Skeletal muscle tissue (tissue), 4 donors: ENCODE data around the gene FITM1. TPM values are rescaled to one million over a fixed set of nuclear protein-coding genes. Genes with fewer than 3 reads are reported as not detected.

Source experiments
- H3K27ac ChIP-seq: one replicate; pipeline ENCODE4 v1.7.0; 2013; ENCODE audit warnings: mild to moderate bottlenecking, low read depth, low read length, inconsistent platforms
- H3K27me3 ChIP-seq, 3 donors: one replicate each; pipeline ENCODE4 v1.7.0; 2013; ENCODE audit warnings: low read length in 3 of 3; ENCODE audit not compliant: control insufficient read depth in 3 of 3, insufficient read depth in 3 of 3
- H3K36me3 ChIP-seq, 3 donors: one replicate each; pipeline ENCODE4 v1.7.0; 2013; ENCODE audit warnings: low read length in 3 of 3; ENCODE audit not compliant: control insufficient read depth in 3 of 3, insufficient read depth in 3 of 3
- H3K4me1 ChIP-seq, 3 donors: one replicate each; pipeline ENCODE4 v1.7.0; 2013; ENCODE audit warnings: low read length in 3 of 3, mild to moderate bottlenecking in 3 of 3; ENCODE audit not compliant: control insufficient read depth in 3 of 3, insufficient read depth in 3 of 3
- H3K4me3 ChIP-seq, 3 donors: one replicate each; pipeline ENCODE4 v1.7.0; 2013; ENCODE audit warnings: low read length in 3 of 3
- H3K9ac ChIP-seq, 3 donors: one replicate each; pipeline ENCODE4 v1.7.0; 2013; ENCODE audit warnings: low read length in 3 of 3, mild to moderate bottlenecking in 3 of 3, moderate library complexity in 2 of 3, low read depth in 1 of 3
- H3K9me3 ChIP-seq, 3 donors: one replicate each; pipeline ENCODE4 v1.7.0; 2013; ENCODE audit warnings: low read length in 3 of 3; ENCODE audit not compliant: control insufficient read depth in 3 of 3
- total RNA-seq: library from RNA; depleted of rRNA; stranded (reverse); fragments of >200 nt; gene quantifications from one replicate; pipeline ENCODE4 v1.2.3, GENCODE V29; 2014
- donor health status: Osteomylitis.

The FITM1 gene
- total RNA-seq, 1 donor from 2014 or later, result 172 TPM

GRCh38 chr14:24116128-24116814, 14.2 kb upstream of the FITM1 start:
- H3K4me1 ChIP-seq, result peaks cover 21 to 23% (median 21%) of the 10 kb centered on the region in 3 donors
- peak overlapping the region; percentile 88 to 100 (median 94) for H3K9ac ChIP-seq
- H3K4me3 ChIP-seq, result peak overlapping the region; percentile 85 to 98 (median 98)
- H3K36me3 ChIP-seq, result peaks cover 37 to 43% (median 38%) of the 10 kb centered on the region in 3 donors
- H3K27ac ChIP-seq, result no peak overlapping the region
- H3K9me3 ChIP-seq, result no peaks in the 10 kb centered on the region
- H3K27me3 ChIP-seq, result no peaks in the 10 kb centered on the region

- H3K4me1 ChIP-seq, result peaks cover 21 to 23% (median 21%) of the 10 kb centered on the region in 3 donors
- no peak overlapping the region for H3K4me3 ChIP-seq
- peak overlapping the region in 1 of 3 donors; percentile 0 for H3K9ac ChIP-seq
- H3K9me3 ChIP-seq, result no peaks in the 10 kb centered on the region
- no peak overlapping the region for H3K27ac ChIP-seq
- H3K36me3 ChIP-seq, result peaks cover 44 to 50% (median 44%) of the 10 kb centered on the region in 3 donors
- no peaks in the 10 kb centered on the region for H3K27me3 ChIP-seq
These were observed 13.3 kb upstream of the FITM1 start for GRCh38 chr14:24117179-24117578.

- Histone ChIP-seq H3K4me3 (no peak overlapping the region), H3K9me3 (no peaks in the 10 kb centered on the region), H3K9ac (peak overlapping the region in 1 of 3 donors; percentile 3), H3K27ac (no peak overlapping the region), H3K4me1 (peaks cover 15 to 19% (median 17%) of the 10 kb centered on the region in 3 donors), H3K27me3 (no peaks in the 10 kb centered on the region), H3K36me3 (peaks cover 59 to 66% (median 62%) of the 10 kb centered on the region in 3 donors)
These were observed 10.8 kb upstream of the FITM1 start for GRCh38 chr14:24119691-24120090.

- peaks cover 59 to 66% (median 62%) of the 10 kb centered on the region in 3 donors for H3K36me3 ChIP-seq
These were observed 9.2 kb upstream of the FITM1 start for GRCh38 chr14:24121210-24121609.

GRCh38 chr14:24122416-24122815, 8.0 kb upstream of the FITM1 start:
- no peaks in the 10 kb centered on the region for H3K27me3 ChIP-seq
- H3K4me3 ChIP-seq, result no peak overlapping the region
- H3K36me3 ChIP-seq, result peaks cover 57% of the 10 kb centered on the region in 3 donors
- no peaks in the 10 kb centered on the region for H3K9me3 ChIP-seq
- H3K4me1 ChIP-seq, result no peaks in the 10 kb centered on the region
- no peak overlapping the region for H3K9ac ChIP-seq
- no peak overlapping the region for H3K27ac ChIP-seq

More at GRCh38 chr14:24121210-24121609, 9.2 kb upstream of the FITM1 start:
- no peak overlapping the region for H3K4me3 ChIP-seq
- no peak overlapping the region for H3K9ac ChIP-seq
- H3K4me1 ChIP-seq, result peaks cover 4 to 8% (median 6%) of the 10 kb centered on the region in 3 donors
- H3K9me3 ChIP-seq, result no peaks in the 10 kb centered on the region
- no peak overlapping the region for H3K27ac ChIP-seq
- no peaks in the 10 kb centered on the region for H3K27me3 ChIP-seq

- Histone ChIP-seq H3K9me3 (no peaks in the 10 kb centered on the region), H3K4me3 (no peak overlapping the region), H3K27ac (no peak overlapping the region), H3K36me3 (peaks cover 52 to 55% (median 54%) of the 10 kb centered on the region in 3 donors), H3K4me1 (no peaks in the 10 kb centered on the region), H3K27me3 (no peaks in the 10 kb centered on the region), H3K9ac (no peak overlapping the region)
These were observed 7.6 kb upstream of the FITM1 start for GRCh38 chr14:24122898-24123297.

- H3K4me3 ChIP-seq, result no peak overlapping the region
These were observed 6.7 kb upstream of the FITM1 start for GRCh38 chr14:24123424-24124417.

GRCh38 chr14:24126939-24127338, 3.5 kb upstream of the FITM1 start:
- H3K36me3 ChIP-seq, result peaks cover 15 to 18% (median 17%) of the 10 kb centered on the region in 3 donors
- H3K4me1 ChIP-seq, result peaks cover 12 to 18% (median 15%) of the 10 kb centered on the region in 3 donors
- no peak overlapping the region for H3K9ac ChIP-seq
- no peak overlapping the region for H3K4me3 ChIP-seq
- no peaks in the 10 kb centered on the region for H3K27me3 ChIP-seq
- no peak overlapping the region for H3K27ac ChIP-seq
- H3K9me3 ChIP-seq, result no peaks in the 10 kb centered on the region

More at GRCh38 chr14:24123424-24124417, 6.7 kb upstream of the FITM1 start:
- Histone ChIP-seq H3K9me3 (no peaks in the 10 kb centered on the region), H3K27me3 (no peaks in the 10 kb centered on the region), H3K9ac (no peak overlapping the region), H3K4me1 (no peaks in the 10 kb centered on the region), H3K36me3 (peaks cover 44 to 47% (median 45%) of the 10 kb centered on the region in 3 donors), H3K27ac (no peak overlapping the region)

GRCh38 chr14:24127673-24128072, 2.8 kb upstream of the FITM1 start:
- no peak overlapping the region for H3K4me3 ChIP-seq
- no peak overlapping the region for H3K27ac ChIP-seq
- H3K27me3 ChIP-seq, result no peaks in the 10 kb centered on the region
- peaks cover 13 to 18% (median 14%) of the 10 kb centered on the region in 3 donors for H3K36me3 ChIP-seq
- H3K4me1 ChIP-seq, result peaks cover 19 to 26% (median 21%) of the 10 kb centered on the region in 3 donors
- H3K9ac ChIP-seq, result no peak overlapping the region
- H3K9me3 ChIP-seq, result no peaks in the 10 kb centered on the region
